ENCODE data around the gene FBXO44. TPM values are rescaled to one million over a fixed set of nuclear protein-coding genes. Genes with fewer than 3 reads are reported as not detected.

Gene FBXO44
- total RNA-seq, 1 experiment from 2014 or later, result 4.7 TPM

DNA sequence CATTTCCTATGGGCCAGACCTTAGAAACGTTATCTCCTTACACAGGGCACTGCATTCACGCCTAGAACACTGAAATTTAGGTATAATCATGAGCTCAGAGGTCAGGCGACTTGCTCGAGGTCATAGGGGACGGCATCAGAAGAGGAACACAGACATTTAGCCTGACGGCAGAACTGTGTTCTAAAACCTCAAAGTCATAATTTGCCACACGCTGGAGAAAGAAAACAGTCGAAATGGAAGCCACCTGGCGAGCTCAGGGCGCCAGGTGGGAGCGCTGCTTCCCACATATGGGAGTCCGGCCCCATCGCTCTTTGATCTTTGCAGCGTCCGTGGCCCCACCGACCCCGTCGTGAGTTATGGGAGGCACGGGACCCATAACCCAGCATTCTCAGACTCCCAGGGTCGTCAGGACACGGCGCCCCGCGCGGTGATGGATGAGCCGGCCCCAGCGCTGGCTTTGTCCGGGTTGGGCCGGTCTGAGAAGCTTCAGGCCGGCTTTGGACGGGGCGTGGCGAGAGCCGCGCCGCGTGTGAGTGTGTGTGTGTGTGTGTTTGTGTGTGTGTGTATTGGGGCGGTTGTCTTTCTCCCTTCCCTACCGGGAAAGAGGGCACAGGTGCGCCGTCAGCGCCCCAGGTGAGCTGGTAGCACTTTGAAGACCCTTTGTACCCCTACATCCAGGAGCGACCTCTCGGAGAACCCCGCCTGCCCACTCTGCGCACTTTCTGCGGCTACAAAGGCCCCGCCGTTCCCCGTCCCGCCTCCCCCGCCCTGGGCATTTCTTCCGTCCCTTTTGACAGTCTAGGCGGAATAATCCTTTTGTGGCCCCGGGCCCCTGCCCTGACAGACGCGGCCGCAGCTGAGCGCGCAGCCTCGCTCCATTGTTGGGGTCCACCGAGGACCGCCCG is 36.0 kb downstream of the FBXO44 start:
- no peak for DNase-seq (ENCODE audit: low read depth)

GRCh38 chr1:11691302-11691914 is 36.7 kb downstream of the FBXO44 start, which contains the start of gene DRAXIN:
DRAXIN (plus strand) TSS chr1:11691710; CDS start chr1:11706259, 14,549 bp downstream.
- DNase-seq (ENCODE audit: low read depth), result no peak

DNA sequence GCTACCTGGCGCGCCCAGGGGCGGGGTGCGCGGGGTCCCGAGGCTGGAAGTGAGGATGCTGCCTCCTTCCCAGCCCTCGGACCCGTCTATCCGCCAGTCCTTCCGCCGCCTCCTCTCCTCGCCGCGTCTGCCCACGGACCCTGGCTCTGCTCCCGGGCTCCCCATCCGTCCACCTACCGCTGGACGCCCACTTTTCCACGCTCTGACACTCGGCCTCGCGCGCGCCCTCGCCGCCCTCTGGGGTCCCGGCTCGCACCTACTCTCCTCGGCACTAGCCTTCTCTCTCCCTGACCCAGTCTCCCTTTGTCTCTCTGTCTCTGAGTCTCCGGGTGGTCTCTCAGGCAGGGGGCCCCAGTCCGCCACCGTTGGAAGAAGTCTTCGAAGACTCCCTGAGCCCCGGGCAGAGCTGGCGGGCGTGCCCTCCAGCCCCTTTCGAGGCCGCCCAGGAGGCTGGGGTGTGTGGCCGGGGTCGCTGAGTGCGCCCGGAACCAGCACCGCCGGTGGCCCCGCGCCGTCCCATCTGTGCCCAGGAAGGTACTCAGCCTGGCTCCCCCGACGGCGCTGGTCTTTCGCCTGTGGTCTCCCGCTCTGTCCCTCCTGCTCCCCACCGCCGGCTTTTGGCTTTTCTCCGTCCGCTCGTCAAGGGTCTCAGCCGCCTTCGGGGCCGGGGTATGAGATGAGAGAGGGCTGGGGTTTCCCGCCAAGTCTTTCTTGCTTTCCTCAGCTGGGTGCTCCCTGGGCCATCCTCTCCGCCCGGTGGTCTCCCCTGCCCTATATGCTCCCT is 37.4 kb downstream of the FBXO44 start:
- no peak for DNase-seq (ENCODE audit: low read depth)

- DNase-seq (ENCODE audit: low read depth), result peak; percentile 93
These were observed 38.4 kb downstream of the FBXO44 start for GRCh38 chr1:11693024-11693590.

DNA sequence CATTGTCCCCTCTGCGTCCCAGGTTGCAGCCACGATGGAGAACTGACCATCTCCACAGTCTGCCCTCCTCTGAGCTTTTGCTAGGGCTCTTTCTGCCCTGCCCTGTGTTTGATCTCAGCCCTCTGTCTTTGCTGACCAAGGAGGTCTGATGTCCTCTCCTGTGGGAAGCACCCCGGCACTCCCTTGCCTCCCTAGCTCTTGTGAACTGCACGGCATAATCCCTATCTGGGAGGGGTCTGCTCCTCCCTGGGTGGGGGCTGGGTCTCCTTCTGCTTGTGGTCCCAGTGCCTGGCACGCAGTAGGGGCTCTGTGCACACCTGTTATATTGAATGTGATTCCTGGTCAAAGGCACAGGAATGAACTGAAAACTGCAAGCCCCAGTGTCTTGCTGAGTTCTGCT is 39.2 kb downstream of the FBXO44 start:
- DNase-seq (ENCODE audit: low read depth), result no peak

DNA sequence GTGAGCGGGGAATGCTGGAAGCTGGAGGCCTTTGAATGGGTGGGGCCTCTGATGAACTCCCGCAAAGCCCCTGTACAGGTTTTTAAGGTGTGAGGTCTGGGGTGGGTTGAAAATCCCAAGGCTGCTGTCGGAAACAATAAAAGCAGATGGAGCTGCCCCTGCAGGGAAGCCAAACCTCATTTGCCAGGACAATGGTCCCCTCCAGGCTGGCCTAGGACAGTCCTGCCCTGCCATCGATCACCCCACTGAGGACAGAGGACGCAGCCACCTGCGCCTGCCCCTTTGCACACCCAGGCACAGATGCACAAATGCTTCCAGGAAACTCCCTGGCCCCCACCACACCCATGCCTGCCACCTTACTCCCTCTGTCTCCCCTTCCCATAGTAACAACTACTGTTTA is 41.2 kb downstream of the FBXO44 start:
- no peak for DNase-seq (ENCODE audit: low read depth)

DNA sequence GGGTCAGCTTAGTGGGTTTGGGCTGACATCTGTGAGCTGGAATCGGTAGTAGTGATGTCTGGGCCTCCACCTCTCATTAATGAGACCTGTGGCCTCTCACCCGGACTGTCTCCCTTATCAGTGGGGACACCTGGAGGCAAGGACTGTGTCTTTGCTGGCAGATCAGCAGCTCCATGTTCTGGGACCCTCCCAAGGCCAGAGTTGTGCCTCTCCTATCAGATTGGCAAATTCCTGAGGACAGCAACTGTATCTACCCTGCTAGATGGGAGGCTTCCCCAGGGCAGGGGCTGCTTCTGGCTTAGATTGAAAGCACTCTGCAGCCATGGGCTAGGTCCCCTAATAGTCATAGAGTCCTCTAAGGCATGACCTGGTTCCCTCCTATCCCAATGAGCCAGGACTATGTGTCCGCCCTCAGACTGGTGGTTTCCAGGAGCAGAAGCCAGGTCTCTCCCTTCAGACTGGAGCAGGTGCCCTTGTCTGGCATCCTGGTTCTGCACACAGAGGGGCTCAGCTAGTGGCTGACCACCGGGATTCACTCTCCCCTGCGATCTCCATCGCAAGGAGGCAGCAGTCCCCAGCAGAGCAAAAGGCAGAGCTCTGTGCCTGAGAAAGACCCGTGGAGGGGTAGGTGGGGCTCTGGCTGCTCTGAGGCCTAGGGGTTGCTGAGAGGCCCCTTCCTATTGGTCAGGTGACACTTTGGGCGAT is 42.7 kb downstream of the FBXO44 start:
- no peak for DNase-seq (ENCODE audit: low read depth)

GRCh38 chr1:11697893-11698210 is 43.2 kb downstream of the FBXO44 start:
- no peak for DNase-seq (ENCODE audit: low read depth)

DNA sequence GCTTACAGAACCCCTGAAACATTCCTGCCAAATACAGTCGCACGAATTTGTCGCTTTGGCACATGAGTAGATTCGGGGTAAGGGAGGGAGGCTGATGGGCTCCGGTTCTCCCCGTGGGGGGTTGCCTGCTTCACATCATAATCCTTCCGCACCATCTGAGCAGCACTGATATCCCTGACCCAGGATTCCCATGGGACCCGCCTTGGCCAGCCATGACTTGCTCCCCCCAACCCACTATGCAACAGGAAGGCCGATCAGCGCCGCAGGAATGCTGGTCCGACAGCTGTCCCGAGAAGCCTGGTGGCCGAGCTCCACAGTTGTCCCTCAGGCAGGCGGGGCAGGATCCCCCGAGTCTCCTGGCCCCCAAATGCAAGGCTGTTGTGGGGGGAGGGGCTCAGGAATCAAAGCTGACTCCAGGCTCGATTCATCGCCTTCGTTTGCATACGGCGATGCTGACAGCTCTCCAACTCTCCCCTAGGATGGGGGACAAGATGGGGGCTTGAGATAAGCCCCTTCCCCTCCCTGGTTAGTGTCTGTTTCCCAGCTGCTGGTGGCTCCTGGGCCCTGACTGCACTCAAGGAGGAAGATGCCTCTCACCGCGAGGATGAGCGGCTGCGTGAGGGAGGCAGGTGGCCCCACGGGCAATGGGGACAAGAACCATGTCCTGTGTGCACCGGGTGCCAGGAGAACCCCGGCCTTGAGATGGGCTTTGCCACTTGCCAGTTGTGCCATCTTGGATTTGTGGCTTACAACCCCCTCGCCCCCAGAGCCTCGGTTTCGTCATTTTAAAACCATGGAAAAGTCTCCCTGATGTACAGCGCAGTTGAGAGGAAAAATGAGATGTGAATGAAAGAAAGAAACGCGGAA is 46.2 kb downstream of the FBXO44 start:
- no peak for DNase-seq (ENCODE audit: low read depth)

- no peak for DNase-seq (ENCODE audit: low read depth)
These were observed 46.9 kb downstream of the FBXO44 start for GRCh38 chr1:11701551-11701961.

DNA sequence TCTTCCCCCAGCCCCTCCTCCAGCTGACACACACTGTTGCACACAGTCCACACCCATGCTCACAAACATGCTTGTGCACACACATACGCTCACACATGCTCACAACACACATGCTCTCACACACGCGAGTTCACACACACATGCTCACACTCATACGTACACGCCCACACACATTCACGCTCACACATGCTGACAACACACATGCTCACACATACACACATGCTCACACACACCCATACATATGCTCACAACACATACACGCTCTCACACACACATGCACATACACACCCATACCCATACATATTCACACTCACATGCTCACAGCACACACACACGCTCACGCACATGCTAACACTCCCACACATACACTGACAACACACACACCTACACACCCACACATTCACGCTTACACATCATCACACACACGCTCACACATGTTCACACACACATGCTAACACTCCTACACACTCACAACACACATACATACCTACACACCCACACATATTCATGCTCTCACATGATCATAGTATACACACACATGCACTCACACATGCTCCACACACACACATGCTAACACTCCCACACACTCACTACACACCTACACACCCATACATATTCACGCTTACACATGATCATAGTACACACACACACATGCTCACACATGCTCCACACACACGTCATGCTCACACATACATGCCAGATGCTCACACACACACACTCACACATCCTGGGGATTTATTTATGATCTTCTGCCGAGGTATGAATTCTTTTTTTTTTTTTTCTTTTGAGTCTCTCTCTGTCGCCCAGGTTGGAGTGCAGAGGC is 47.5 kb downstream of the FBXO44 start:
- no peak for DNase-seq (ENCODE audit: low read depth)

DNA sequence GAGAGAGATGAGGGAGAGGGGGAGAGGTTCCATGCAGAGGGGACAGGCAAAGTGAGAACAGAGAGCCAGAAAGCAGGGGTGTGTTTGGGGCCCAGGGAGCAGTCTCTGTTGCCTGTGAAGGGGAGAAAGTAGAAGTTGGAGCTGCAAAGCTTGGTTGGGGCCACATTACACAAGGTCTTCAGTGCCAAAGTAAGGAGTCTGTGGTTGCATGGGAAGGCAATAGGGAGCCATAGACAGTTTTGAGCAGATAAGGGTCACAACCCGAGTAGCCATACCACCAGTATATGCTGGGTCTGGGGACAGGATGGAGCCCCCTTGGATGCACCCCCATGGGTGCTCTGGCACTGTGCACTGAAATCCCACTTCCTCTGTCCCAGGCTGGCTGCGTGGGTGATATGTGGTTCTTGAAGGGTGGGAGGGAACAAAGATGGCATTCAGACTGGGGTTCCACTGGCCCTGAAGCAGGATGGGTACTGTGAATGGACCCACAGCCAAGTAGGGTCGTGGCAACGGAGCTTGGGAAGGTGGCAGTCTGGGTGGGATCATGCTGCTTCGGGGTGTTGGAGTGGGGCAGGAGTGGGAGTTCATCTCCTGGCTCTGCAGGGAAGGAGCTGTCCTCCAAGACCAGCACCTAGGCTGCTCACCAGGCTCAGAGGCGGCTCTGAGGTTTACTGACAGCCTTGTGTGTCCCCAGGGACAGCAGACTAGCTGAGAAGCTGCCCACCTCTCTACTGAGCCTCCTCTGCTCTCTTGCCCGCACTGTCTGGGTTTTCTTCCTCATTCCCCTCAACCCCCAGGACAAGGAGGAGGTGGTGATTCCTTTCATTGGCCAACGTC is 48.9 kb downstream of the FBXO44 start:
- DNase-seq (ENCODE audit: low read depth), result no peak

- no peak for DNase-seq (ENCODE audit: low read depth)
These were observed 49.5 kb downstream of the FBXO44 start for GRCh38 chr1:11704194-11704529.

DNA sequence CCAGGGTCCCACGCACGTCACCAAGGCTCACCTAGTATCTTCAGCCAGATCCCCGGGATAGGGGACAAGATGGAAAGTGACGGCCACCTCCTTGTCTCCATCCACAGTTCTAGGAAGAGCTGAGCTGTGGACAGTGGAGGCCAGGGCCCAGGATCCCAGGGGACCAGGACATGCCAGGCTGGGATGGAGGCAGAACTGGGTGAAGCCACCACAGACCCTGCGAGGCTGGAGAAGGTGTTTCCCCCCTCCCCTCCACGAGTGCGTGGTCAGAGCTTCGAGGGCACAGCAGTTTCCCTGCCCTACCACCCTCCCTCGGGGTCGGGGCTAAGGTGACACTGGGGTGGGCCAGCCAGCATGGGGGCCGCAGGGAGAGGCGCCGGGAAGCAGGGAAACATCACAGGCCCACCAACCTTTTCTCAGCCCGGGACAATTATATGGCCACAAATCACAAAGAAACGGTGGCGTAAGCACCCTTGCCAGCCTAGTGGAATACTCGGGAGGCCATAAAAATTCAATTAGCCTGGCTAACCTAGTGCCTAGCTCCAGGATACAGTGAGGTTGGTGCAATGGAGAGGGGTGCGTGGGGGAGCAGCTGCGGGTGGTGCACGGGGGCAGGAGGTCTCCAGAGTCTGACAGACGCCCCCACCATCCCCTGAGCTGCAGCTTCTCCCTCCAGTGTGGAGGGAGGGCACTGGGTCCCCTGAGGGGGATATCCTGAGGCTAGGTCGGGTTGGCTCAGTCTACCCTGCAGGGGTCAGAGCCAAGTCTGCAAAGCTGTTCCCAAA is 50.2 kb downstream of the FBXO44 start:
- DNase-seq (ENCODE audit: low read depth), result no peak

DNA sequence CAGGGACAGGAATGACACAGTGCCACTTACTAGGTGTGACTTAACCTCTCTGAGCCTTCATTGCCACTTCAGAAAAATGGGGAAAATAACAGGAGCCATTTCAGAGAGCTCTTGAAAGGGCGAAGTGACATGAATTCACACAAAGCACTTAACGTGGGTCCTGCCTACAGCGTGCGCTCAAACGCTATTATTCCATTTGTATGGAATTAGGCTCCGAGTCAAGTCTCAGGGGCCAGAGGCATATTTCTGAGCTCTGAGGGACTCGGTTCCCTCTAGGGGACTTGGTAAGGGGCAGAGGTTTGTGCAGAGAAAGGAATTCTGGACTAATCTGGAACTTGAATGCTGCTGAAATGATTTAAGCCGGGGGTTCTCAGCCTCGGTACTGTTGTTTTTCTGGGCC is 50.9 kb downstream of the FBXO44 start:
- DNase-seq (ENCODE audit: low read depth), result no peak

DNA sequence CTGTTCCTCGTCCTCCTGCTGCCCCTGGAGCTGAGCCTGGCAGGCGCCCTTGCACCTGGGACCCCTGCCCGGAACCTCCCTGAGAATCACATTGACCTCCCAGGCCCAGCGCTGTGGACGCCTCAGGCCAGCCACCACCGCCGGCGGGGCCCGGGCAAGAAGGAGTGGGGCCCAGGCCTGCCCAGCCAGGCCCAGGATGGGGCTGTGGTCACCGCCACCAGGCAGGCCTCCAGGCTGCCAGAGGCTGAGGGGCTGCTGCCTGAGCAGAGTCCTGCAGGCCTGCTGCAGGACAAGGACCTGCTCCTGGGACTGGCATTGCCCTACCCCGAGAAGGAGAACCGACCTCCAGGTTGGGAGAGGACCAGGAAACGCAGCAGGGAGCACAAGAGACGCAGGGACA is 51.6 kb downstream of the FBXO44 start:
- no peak for DNase-seq (ENCODE audit: low read depth)

DNA sequence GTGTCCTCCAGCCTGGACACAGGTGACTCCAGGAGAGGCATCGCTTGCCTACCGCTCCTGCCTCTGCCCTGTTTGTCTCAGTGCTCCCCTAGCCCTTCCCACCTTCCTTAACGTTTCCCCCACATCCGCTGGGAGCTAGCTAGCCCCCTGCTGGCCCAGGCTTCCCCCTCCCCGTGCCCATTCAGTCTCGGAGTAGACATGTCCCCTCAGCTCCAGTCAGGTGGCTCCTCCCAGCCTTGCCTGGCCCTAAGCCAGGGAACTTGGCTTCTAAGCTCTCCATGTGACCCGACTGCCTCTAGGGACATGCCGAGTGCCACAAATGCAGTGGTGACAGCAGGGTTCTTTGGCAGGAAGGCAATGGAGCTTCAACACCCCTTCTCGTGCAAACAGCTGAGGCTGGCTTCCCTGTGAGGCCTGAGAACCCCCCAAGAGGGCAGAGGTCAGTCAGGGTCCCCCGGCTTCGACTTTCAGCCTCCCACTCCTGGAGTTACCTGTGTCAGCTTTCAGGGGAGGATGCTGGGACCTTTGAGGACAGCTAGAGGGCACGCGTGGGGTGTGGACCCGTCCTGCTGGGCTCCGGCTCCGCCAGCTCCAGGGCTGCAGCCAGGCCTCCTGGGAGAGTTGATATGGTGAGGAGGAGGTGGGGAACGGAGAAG is 53.1 kb downstream of the FBXO44 start:
- no peak for DNase-seq (ENCODE audit: low read depth)

Data from RPMI7951 (cell line).